ENCODE results near the gene AIFM3.

The AIFM3 gene

GRCh38 chr22:20991252-20992055, 24.4 kb downstream of the AIFM3 start:
- no peak for DNase-seq (ENCODE audit: low read depth)

GRCh38 chr22:20992056-20992442, 25.0 kb downstream of the AIFM3 start:
- no peak for DNase-seq (ENCODE audit: low read depth)

- DNase-seq (ENCODE audit: low read depth) = no peak
These were observed 25.6 kb downstream of the AIFM3 start for GRCh38 chr22:20992456-20993303.

GRCh38 chr22:20993304-20994127, 26.5 kb downstream of the AIFM3 start:
- DNase-seq (ENCODE audit: low read depth) = no peak

GRCh38 chr22:20994128-20994901, 27.3 kb downstream of the AIFM3 start:
- no peak for DNase-seq (ENCODE audit: low read depth)

- no peak for DNase-seq (ENCODE audit: low read depth)
These were observed 27.8 kb downstream of the AIFM3 start for GRCh38 chr22:20994902-20995241.

GRCh38 chr22:20995329-20996030, 28.4 kb downstream of the AIFM3 start:
- no peak for DNase-seq (ENCODE audit: low read depth)

GRCh38 chr22:20996031-20996410, 29.0 kb downstream of the AIFM3 start:
- no peak for DNase-seq (ENCODE audit: low read depth)

- DNase-seq (ENCODE audit: low read depth) = no peak
These were observed 29.8 kb downstream of the AIFM3 start for GRCh38 chr22:20996598-20997535.

GRCh38 chr22:20997536-20998257, 30.6 kb downstream of the AIFM3 start:
- DNase-seq (ENCODE audit: low read depth) = no peak

- no peak for DNase-seq (ENCODE audit: low read depth)
These were observed 31.6 kb downstream of the AIFM3 start for GRCh38 chr22:20998411-20999336.

GRCh38 chr22:20999350-21000206, 32.5 kb downstream of the AIFM3 start:
- no peak for DNase-seq (ENCODE audit: low read depth)

- no peak for DNase-seq (ENCODE audit: low read depth)
These were observed 33.3 kb downstream of the AIFM3 start for GRCh38 chr22:21000207-21000986.

GRCh38 chr22:21000987-21001600, 34.0 kb downstream of the AIFM3 start:
- no peak for DNase-seq (ENCODE audit: low read depth)

GRCh38 chr22:21001601-21002325, 34.7 kb downstream of the AIFM3 start, which contains the start of gene THAP7:
Gene THAP7, minus strand, starts transcription at chr22:21002118. Its CDS starts 207 bp downstream, at chr22:21001911.
- DNase-seq (ENCODE audit: low read depth) = peak; percentile 96

Measured in activated T-cell treated with anti-CD3 and anti-CD28 coated beads for 48 hours (primary cell).